Endodermal cell (in vitro differentiated cells): ENCODE data around the gene ZSCAN9. TPM values are rescaled to one million over a fixed set of nuclear protein-coding genes. Genes with fewer than 3 reads are reported as not detected.

Source experiments
- DNase-seq: peaks from one replicate; pipeline ENCODE4 v3.0.0-alpha.2; 2017
- H3K27ac ChIP-seq: 2 replicates; pipeline ENCODE4 v1.5.1; 2013; ENCODE audit warnings: mild to moderate bottlenecking, low read depth, low read length, moderate library complexity
- H3K27me3 ChIP-seq: 2 replicates; pipeline ENCODE4 v1.6.1; 2013; ENCODE audit warnings: mild to moderate bottlenecking, low read length, moderate library complexity; ENCODE audit not compliant: insufficient read depth, control insufficient read depth, poor library complexity, severe bottlenecking
- H3K36me3 ChIP-seq: 2 replicates; pipeline ENCODE4 v1.7.0; 2013; ENCODE audit warnings: mild to moderate bottlenecking, low read length, moderate library complexity; ENCODE audit not compliant: control insufficient read depth, insufficient read depth
- H3K4me1 ChIP-seq: one replicate; pipeline ENCODE4 v1.7.0; 2013; ENCODE audit warnings: low read length; ENCODE audit not compliant: control insufficient read depth, insufficient read depth
- H3K4me3 ChIP-seq: 2 replicates; pipeline ENCODE4 v1.5.1; 2013; ENCODE audit warnings: mild to moderate bottlenecking, low read length, moderate library complexity
- H3K9ac ChIP-seq: 2 replicates; pipeline ENCODE4 v1.6.1; 2013; ENCODE audit warnings: mild to moderate bottlenecking, low read length, moderate library complexity; ENCODE audit not compliant: poor library complexity, severe bottlenecking; ENCODE audit errors: extremely low read depth
- H3K9me3 ChIP-seq: 2 replicates; pipeline ENCODE4 v1.6.1; 2013; ENCODE audit warnings: mild to moderate bottlenecking, low read length, moderate library complexity; ENCODE audit not compliant: control insufficient read depth
- H3K27ac Mint-ChIP-seq: 2 replicates; pipeline ENCODE4 v1.8.0; 2020; ENCODE audit warnings: mixed read lengths
- H3K27me3 Mint-ChIP-seq: 2 replicates; pipeline ENCODE4 v1.8.0; 2021; ENCODE audit warnings: mild to moderate bottlenecking, mixed read lengths; ENCODE audit not compliant: insufficient read depth
- H3K36me3 Mint-ChIP-seq: 2 replicates; pipeline ENCODE4 v1.8.0; 2020; ENCODE audit warnings: low read depth, mixed read lengths
- H3K4me1 Mint-ChIP-seq: 2 replicates; pipeline ENCODE4 v1.8.0; 2020; ENCODE audit warnings: mixed read lengths
- H3K4me3 Mint-ChIP-seq: 2 replicates; pipeline ENCODE4 v1.8.0; 2020; ENCODE audit warnings: mild to moderate bottlenecking, moderate library complexity, mixed read lengths
- H3K9me3 Mint-ChIP-seq: 2 replicates; pipeline ENCODE4 v1.8.0; 2020; ENCODE audit warnings: mild to moderate bottlenecking, mixed read lengths
- CTCF ChIP-seq: fragments of 200-600 bp; sonication (generic); conservative IDR thresholded peaks from 2 replicates; pipeline ENCODE4 v1.5.0; 2021; ENCODE audit warnings: antibody characterized with exemption, mild to moderate bottlenecking
- WGBS, 2 experiments: methylation state at CpG; one replicate each; pipeline versions ENCODE4 v1.1.5 to v1.1.7; 2013; ENCODE audit warnings: missing lambda C conversion rate in 2 of 2, mixed read lengths in 1 of 2; ENCODE audit not compliant: insufficient coverage in 1 of 2, insufficient read length in 1 of 2; 5-methylcytosine and 5-hydroxymethylcytosine counted together
- total RNA-seq, 2 donors: library from RNA; stranded (reverse); fragmentation: NEBNext Ultra II Directional in 1 of 2; extraction: Animal tissue kit (Norgen Biotek cat#: 25700) in 1 of 2; gene quantifications; 2 replicates in 1 of 2; 3 replicates in 1 of 2; pipeline ENCODE4 v1.2.1, GENCODE V29; 2021

ZSCAN9 gene
- total RNA-seq, 2 donors from 2014 or later: 23.1 to 32.1 TPM

DNA sequence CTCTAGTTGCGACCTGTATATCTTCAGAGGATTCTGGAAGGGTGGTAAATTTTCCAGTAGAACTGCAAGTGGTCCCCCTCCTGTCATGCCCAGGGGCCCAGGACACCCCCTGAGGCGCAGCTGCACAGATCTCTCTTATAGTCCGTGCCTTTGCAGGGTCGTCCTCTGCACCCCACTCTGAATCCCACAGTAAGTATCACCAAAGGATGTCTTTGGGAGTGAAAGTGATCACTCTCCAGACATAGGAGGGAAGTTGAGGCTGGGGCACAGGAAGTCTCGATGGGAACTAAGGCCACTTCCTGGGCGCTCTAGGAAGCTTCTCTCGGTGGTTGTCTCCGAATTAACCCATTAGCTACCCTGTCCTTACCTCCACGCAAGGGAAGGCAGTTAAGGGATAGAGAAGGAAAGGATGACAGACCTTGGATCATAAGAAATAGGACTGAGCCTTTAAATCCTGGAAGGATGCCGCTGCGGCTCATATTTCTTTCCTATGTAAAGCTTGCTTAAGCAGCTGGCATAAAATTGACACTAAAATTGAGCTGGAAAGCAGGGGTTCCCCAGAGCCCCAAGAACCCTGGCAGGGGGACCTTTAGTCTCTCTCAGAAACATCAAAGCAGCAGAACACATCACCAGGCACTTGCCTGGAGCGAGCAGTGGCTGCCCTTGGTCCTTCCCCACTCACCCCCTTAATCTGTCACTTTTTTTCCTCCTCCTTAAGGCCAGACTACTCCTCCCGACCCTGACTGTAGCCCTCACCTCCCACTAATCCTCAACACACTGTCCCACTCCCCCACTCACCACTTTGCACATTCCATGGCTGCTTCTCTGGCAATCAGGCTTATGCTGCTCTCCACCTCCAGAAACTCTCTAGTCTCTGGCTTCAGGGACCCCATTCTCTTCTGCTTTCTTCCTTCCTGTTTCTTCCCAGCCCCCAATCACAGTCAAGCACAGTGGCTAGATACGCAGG, 27.2 kb downstream of the ZSCAN9 start, which contains the start of gene ZKSCAN4:
ZKSCAN4 (minus strand) TSS at position 261 of the 967 bp plus-strand sequence. CDS start 289 bp downstream, outside the sequence.
- peaks cover 11% of the 10 kb centered on the region for H3K4me1 Mint-ChIP-seq
- peaks cover 4% of the 10 kb centered on the region for H3K4me1 ChIP-seq
- peaks cover 25% of the 10 kb centered on the region for H3K36me3 Mint-ChIP-seq
- H3K36me3 ChIP-seq: peaks cover 14% of the 10 kb centered on the region
- no peak for TF ChIP-seq CTCF
- H3K4me3 Mint-ChIP-seq: peak within 1 kb of the TSS; percentile 95
- H3K27ac ChIP-seq: no peak within 1 kb of the TSS
- no peaks in the 10 kb centered on the region for H3K27me3 ChIP-seq
- H3K9me3 ChIP-seq: no peaks in the 10 kb centered on the region
- no peaks in the 10 kb centered on the region for H3K9me3 Mint-ChIP-seq
- peak within 1 kb of the TSS; percentile 100 for H3K4me3 ChIP-seq
- peak within 1 kb of the TSS; percentile 92 for H3K27ac Mint-ChIP-seq
- H3K27me3 Mint-ChIP-seq: peaks cover 7% of the 10 kb centered on the region
- WGBS, 2 experiments: 12 to 13% methylated on average over 7 to 14 of the region's 14 CpGs
- DNase-seq: peak; percentile 93
- peak within 1 kb of the TSS; percentile 75 for H3K9ac ChIP-seq

DNA sequence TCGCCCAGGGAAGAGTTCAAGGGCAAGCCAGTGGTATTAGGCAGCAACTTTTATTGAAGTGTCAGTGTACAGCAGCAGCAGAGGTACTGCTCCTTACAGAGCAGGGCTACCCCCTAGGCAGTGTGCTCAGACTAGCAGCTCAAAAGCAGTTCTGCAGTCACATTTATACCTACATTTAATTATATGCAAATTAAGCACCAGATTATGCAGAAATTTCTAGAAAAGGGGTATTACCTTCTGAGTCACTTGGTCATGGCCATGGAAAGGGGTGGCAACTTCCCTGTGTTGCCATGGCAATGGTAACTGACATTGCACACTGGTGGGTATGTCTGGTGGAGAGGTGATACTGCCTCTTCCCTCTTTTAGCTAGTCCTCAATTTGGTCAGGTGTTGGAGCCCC, 29.0 kb downstream of the ZSCAN9 start:
- DNase-seq: no peak
- 88% methylated on average over 1 of the region's 1 CpG for WGBS, 2 experiments
- H3K4me1 ChIP-seq: peaks cover 4% of the 10 kb centered on the region
- H3K9me3 Mint-ChIP-seq: peaks cover 4% of the 10 kb centered on the region
- no peak overlapping the region for H3K9ac ChIP-seq
- H3K27me3 Mint-ChIP-seq: peaks cover 13% of the 10 kb centered on the region
- no peak overlapping the region for H3K27ac Mint-ChIP-seq
- peaks cover 7% of the 10 kb centered on the region for H3K36me3 Mint-ChIP-seq
- H3K4me3 ChIP-seq: no peak overlapping the region
- no peak overlapping the region for H3K4me3 Mint-ChIP-seq
- H3K4me1 Mint-ChIP-seq: peaks cover 11% of the 10 kb centered on the region
- peaks cover 5% of the 10 kb centered on the region for H3K27me3 ChIP-seq
- peaks cover 6% of the 10 kb centered on the region for H3K36me3 ChIP-seq
- H3K27ac ChIP-seq: no peak overlapping the region
- TF ChIP-seq CTCF: no peak
- no peaks in the 10 kb centered on the region for H3K9me3 ChIP-seq

DNA sequence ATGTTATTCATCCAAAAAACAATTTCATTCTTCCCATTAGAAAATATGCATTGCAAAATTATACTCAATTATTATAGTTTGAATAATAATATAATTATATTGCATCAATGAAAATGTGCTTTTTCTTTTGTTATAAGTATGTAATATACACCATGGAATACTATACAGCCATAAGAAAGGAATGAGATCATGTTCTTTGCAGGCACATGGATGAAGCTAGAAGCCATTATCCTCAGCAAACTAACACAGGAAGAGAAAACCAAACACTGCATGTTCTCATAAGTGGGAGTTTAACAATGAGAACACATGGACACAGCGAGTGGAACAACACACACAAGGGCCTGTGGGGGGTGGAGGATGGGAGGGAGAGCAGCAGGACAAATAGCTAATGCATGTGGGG, 32.0 kb downstream of the ZSCAN9 start:
- no peaks in the 10 kb centered on the region for H3K9me3 ChIP-seq
- Mint-ChIP-seq H3K4me1 (peaks cover 7% of the 10 kb centered on the region), H3K27me3 (peaks cover 25% of the 10 kb centered on the region), H3K9me3 (peaks cover 8% of the 10 kb centered on the region), H3K36me3 (no peaks in the 10 kb centered on the region), H3K4me3 (no peak overlapping the region), H3K27ac (no peak overlapping the region)
- TF ChIP-seq CTCF: no peak
- no peak for DNase-seq
- H3K27me3 ChIP-seq: peaks cover 5% of the 10 kb centered on the region
- WGBS, 2 experiments: no CpG with 5 or more reads among the region's 1 CpG
- H3K4me3 ChIP-seq: no peak overlapping the region
- H3K27ac ChIP-seq: no peak overlapping the region
- H3K9ac ChIP-seq: no peak overlapping the region
- H3K36me3 ChIP-seq: no peaks in the 10 kb centered on the region
- no peaks in the 10 kb centered on the region for H3K4me1 ChIP-seq
